ENCODE measurements around the gene CRELD2.
A peak's percentile ranks its signal among the peaks of the same experiment; 100 is the strongest.

DNA sequence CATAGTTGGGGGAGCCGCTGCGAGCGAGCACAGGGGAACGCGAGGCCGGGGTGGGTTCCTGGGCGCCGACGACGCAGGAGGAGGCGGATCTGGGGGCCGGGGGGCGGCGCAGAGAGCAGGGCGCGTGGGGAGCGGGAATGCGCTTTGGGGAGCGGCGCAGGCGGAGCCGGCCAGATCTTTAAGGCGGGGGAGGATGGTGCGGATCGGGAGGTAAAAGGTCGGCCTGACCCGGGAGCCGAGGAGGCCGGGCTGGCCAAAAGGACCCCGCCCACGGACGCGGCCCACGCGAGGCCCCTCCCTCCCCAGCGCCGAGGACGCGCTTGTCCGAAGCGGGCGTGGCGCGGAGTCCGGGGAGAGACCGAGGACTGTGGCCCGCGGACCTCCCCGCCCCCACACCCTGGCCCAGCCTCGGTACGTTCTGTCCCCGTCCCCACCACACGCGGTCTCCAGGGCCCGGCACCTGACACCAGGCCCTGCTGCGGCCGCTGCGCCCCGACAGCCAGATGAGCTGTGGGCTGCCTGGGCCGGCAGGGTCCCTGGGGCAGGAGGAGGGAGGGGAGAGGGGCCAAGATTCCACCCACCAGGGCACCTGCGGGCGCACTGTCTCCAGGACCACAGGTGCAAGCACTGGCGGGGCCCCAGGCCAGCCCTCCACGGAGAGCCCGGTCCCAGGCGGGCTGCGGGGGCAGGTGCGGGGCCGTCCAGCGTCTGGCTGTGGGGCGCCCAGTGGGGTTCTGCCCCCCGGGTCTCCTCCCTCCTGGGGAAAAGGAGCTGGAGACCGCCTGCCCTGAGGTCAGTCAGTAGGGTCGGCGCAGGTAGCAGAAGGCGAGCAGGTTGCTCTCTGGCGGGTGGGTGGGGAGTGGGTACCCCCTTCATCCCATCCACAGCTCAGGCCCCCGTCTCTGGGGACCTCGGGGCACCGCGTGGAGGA is 53.1 kb downstream of the CRELD2 start:
- TF ChIP-seq CTCF (IDR thresholded peaks at IDR 0.05): peak in 1 of 5 experiments; percentile 9
- TF ChIP-seq POLR2A (IDR thresholded peaks at IDR 0.05): peak; percentile 6 to 14
- TF ChIP-seq EP300 (IDR thresholded peaks at IDR 0.05): peak; percentile 57 to 75

Data from tibial nerve (tissue), 4 donors.